Breast epithelium (tissue), 4 donors: ENCODE results near the gene AMMECR1L. TPM values are rescaled to one million over a fixed set of nuclear protein-coding genes. Genes with fewer than 3 reads are reported as not detected.
"Not testable (repeated sequence)": the region's sequence is repeated elsewhere in the genome, so short reads cannot be mapped to it uniquely, and the experiment has no call there.

Source experiments
- DNase-seq, 2 donors: peaks; one replicate each; pipeline ENCODE4 v3.0.0-alpha.2; 2019; ENCODE audit warnings: low spot score in 2 of 2
- H3K27ac ChIP-seq, 2 donors: fragments of 200-600 bp; sonication (generic) in 1 of 2; one replicate each; pipeline ENCODE4 v1.5.1; 2016 to 2019; ENCODE audit warnings: mild to moderate bottlenecking in 1 of 2
- H3K27me3 ChIP-seq, 2 donors: fragments of 200-600 bp; sonication (generic) in 1 of 2; one replicate each; pipeline versions ENCODE4 v1.5.1 to v1.6.0; 2017 to 2019; ENCODE audit warnings: control low read depth in 1 of 2, mild to moderate bottlenecking in 1 of 2
- H3K36me3 ChIP-seq: fragments of 200-600 bp; one replicate; pipeline ENCODE4 v1.5.1; 2019
- H3K4me1 ChIP-seq, 2 donors: fragments of 200-600 bp; sonication (generic); one replicate each; pipeline ENCODE4 v1.5.1; 2016 to 2019; ENCODE audit warnings: control low read depth in 1 of 2
- H3K4me3 ChIP-seq, 3 donors: fragments of 200-600 bp; sonication (generic); 1 replicate in 2 of 3; 2 replicates in 1 of 3; pipeline ENCODE4 v1.5.1; 2016 to 2019; ENCODE audit warnings: mild to moderate bottlenecking in 3 of 3, moderate library complexity in 2 of 3
- H3K9me3 ChIP-seq, 2 donors: fragments of 200-600 bp; sonication (generic) in 1 of 2; one replicate each; pipeline ENCODE4 v1.5.1; 2016 to 2019; ENCODE audit warnings: control low read depth in 1 of 2
- CTCF ChIP-seq, 3 donors: fragments of 450-650 bp; IDR thresholded peaks; one replicate each; pipeline ENCODE4 v1.5.1; 2016 to 2017; ENCODE audit warnings: antibody characterized with exemption in 3 of 3, mild to moderate bottlenecking in 3 of 3, moderate library complexity in 3 of 3
- POLR2A ChIP-seq: fragments of 450-650 bp; IDR thresholded peaks from one replicate; pipeline ENCODE4 v1.6.1; 2016; ENCODE audit warnings: antibody characterized with exemption, mild to moderate bottlenecking, moderate library complexity
- POLR2AphosphoS5 ChIP-seq, 3 donors: sonication (generic); formaldehyde crosslinking; IDR thresholded peaks; one replicate each; pipeline ENCODE4 v1.6.1; 2017; ENCODE audit warnings: antibody characterized with exemption in 3 of 3
- intact Hi-C: fragments of 100-400 bp; cut with DNase I; formaldehyde crosslinking; loops from one replicate; pipeline ENCODE4 v1.15.1; 2023; ENCODE audit warnings: low total_unique reads
- total RNA-seq, 3 donors: library from RNA; depleted of rRNA; stranded (reverse); fragments of >200 nt; gene quantifications; one replicate each; pipeline ENCODE4 v1.1.0, GENCODE V29; 2016

Gene AMMECR1L
- total RNA-seq, 3 donors from 2014 or later, result 14.4 to 16.4 (median 15.0) TPM

- DNase-seq, result no peak
- Histone ChIP-seq H3K36me3 (no peaks in the 10 kb centered on the region), H3K4me1 (no peaks in the 10 kb centered on the region), H3K27me3 (no peaks in the 10 kb centered on the region), H3K27ac (no peak overlapping the region), H3K9me3 (no peaks in the 10 kb centered on the region), H3K4me3 (no peak overlapping the region)
- intact Hi-C loops, result no loop called here
- no peak for TF ChIP-seq POLR2AphosphoS5 (IDR thresholded peaks at IDR 0.05)
- no peak for TF ChIP-seq CTCF (IDR thresholded peaks at IDR 0.05)
- no peak for TF ChIP-seq POLR2A
Observed at GRCh38 chr2:127893033-127893432, 7.3 kb upstream of the AMMECR1L start.

DNA sequence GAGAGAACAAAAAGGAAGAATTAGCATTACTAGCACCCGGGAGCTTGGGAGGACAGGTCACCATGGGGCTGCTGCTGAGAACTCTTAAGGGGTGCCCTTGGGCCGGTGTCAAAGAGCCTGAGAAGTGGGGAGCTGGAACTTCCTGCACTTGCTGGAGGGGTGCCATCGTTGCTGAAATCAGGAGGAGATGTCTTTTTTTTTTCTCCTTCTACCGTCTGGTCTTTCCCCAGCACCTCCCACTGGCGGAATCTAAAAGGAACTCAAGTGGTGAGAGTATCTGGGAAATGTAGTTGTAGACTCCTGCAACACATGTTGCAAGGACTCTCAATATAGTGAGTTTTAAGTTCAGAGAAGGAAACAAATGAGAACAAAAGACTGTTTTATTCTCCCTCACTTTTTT, 6.1 kb upstream of the AMMECR1L start:
- intact Hi-C loops, result no loop called here
- Histone ChIP-seq H3K27ac (no peak overlapping the region), H3K36me3 (no peaks in the 10 kb centered on the region), H3K27me3 (no peaks in the 10 kb centered on the region), H3K4me1 (peaks cover 0 to 4% of the 10 kb centered on the region in 2 donors), H3K9me3 (no peaks in the 10 kb centered on the region), H3K4me3 (no peak overlapping the region)
- DNase-seq, result no peak
- TF ChIP-seq CTCF (IDR thresholded peaks at IDR 0.05) (no peak), POLR2A (no peak), POLR2AphosphoS5 (IDR thresholded peaks at IDR 0.05) (no peak)

DNA sequence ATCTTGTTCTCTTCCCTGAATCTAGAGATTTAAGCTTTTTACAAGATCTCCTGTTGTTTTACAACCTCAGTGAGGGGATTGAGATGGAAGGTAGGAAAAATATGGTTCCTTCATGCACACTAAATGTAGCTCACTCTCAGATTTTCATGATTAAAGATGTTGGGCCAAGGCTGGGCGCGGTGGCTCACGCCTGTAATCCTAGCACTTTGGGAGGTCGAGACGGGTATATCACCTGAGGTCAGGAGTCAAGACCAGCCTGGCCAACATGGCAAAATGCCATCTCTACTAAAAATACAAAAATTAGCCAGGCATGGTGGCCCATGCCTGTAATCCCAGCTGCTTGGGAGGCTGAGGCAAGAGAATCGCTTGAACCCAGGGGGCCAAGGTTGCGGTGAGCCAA, 5.0 kb upstream of the AMMECR1L start:
- H3K36me3 ChIP-seq, H3K4me3 ChIP-seq, H3K4me1 ChIP-seq, H3K27me3 ChIP-seq, H3K9me3 ChIP-seq, intact Hi-C loops, H3K27ac ChIP-seq, DNase-seq: not testable (repeated sequence)

GRCh38 chr2:127888772-127889171, 3.0 kb upstream of the AMMECR1L start:
- Histone ChIP-seq H3K27ac (peak overlapping the region in 1 of 2 donors; percentile 36), H3K9me3 (no peaks in the 10 kb centered on the region), H3K36me3 (no peaks in the 10 kb centered on the region), H3K4me1 (peaks cover 0 to 4% of the 10 kb centered on the region in 2 donors), H3K4me3 (no peak overlapping the region), H3K27me3 (no peaks in the 10 kb centered on the region)
- no peak for DNase-seq
- TF ChIP-seq POLR2AphosphoS5 (IDR thresholded peaks at IDR 0.05) (no peak), POLR2A (no peak), CTCF (IDR thresholded peaks at IDR 0.05) (no peak)
- intact Hi-C loops, result no loop called here

GRCh38 chr2:127887776-127888130, 2.0 kb upstream of the AMMECR1L start:
- Histone ChIP-seq H3K36me3 (no peaks in the 10 kb centered on the region), H3K27me3 (no peaks in the 10 kb centered on the region), H3K4me1 (peaks cover 0 to 4% of the 10 kb centered on the region in 2 donors), H3K9me3 (no peaks in the 10 kb centered on the region), H3K27ac (peak overlapping the region in 1 of 2 donors; percentile 58), H3K4me3 (peak overlapping the region in 2 of 3 donors; percentile 64 to 83)
- TF ChIP-seq POLR2AphosphoS5 (IDR thresholded peaks at IDR 0.05) (no peak), POLR2A (no peak), CTCF (IDR thresholded peaks at IDR 0.05) (no peak)
- intact Hi-C loops, result no loop called here
- no peak for DNase-seq
